OCI-M2 (cell line): ENCODE results near the gene IZUMO2.
"Not testable (repeated sequence)": the region's sequence is repeated elsewhere in the genome, so short reads cannot be mapped to it uniquely, and the experiment has no call there.

Source experiments
- DNase-seq: peaks from one replicate; lab custom pipeline; 2025; ENCODE audit not compliant: unreplicated experiment; lab: John Stamatoyannopoulos, UW

The IZUMO2 gene

DNA sequence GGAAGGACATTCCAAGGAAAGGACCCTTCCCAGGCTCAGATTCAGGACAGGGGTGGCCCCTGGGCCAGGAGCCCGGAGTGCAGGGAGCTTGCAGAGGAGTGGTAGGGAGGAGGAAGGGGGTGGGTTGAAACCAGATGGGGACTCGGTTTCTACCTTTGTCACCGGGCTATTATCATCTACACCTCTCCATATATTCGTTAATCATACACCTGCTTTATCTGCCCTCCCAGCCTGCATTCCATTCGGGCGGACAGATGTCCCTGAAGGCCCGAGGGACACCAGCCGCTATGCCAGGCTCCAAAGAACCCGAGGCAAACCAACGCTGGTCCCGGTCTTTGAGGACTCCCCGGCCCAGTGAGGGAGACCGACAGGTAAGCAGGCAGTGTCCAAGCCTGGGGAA is 24.9 kb upstream of the IZUMO2 start:
- no peak for DNase-seq

DNA sequence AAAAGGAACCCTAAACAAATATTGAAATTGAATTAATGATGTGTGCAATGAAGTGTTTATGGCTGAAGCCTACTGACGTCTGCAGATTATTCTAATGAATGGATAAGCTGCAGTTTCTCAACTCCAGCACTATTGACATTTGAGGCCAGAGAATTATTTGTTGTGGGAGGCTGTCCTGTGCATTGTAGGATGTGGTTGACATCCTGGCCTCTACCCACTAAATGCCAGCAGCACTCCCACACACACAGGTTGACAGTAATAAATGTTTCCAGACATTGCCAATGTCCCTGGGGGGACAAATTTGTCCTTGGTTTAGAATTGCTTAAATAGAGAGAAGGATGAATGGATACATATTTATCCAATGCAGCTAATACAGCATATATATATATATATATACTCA is 21.1 kb upstream of the IZUMO2 start:
- no peak for DNase-seq

DNA sequence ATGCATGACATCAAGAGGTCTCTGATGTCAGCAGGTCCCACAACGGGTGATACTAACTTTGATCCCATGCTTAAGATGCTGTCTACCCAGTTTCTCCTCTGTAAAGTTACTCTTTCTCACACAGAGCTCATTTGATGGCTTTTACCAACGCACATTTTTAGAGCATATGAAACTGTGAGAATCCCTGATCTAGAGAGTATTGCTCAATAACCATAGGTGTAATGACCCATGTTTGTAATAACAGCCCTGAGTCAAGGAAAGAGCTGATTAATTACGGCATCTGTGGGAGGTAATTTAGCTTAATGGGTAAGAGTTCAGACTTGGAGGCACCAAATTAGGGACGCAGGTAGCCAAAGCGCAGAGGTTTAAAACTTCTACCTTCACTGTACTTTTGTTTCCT is 18.0 kb upstream of the IZUMO2 start:
- no peak for DNase-seq

- DNase-seq: no peak
These were observed 15.9 kb upstream of the IZUMO2 start for GRCh38 chr19:50178859-50179537.

GRCh38 chr19:50178320-50178719 is 15.2 kb upstream of the IZUMO2 start:
- no peak for DNase-seq

GRCh38 chr19:50176775-50177174 is 13.7 kb upstream of the IZUMO2 start:
- DNase-seq: no peak

GRCh38 chr19:50175924-50176323 is 12.8 kb upstream of the IZUMO2 start:
- no peak for DNase-seq

DNA sequence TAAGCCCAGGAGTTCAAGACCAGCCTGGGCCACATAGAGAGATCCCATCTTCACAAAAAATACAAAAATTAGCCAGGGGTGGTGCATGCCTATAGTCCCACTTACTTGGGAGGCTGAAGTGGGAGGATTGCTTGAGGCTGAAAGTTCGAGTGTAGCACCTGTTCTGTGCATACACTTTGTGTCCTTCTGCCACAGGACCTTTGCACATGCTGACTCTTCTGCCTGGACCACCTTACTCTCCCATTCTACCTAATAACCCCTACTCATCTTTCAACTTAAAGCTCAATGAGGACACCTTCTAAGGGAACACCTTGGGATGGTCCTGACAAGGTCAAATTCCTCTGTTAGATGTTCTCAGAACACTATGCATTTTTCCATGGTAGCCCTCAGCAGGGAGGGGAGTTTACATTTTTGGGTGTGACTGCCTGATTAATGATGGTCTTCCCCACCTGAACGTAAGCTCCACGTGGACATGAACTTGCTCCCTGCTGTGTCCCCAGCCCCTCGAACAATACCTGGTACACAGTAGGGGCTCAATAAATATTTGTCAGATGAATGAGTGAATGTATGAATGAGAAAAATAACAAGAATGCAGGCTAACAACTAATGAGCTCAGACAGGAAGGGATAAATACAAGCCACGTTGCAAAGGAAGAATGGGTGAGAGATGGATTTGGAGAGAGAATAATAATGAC is 11.2 kb upstream of the IZUMO2 start:
- no peak for DNase-seq

DNA sequence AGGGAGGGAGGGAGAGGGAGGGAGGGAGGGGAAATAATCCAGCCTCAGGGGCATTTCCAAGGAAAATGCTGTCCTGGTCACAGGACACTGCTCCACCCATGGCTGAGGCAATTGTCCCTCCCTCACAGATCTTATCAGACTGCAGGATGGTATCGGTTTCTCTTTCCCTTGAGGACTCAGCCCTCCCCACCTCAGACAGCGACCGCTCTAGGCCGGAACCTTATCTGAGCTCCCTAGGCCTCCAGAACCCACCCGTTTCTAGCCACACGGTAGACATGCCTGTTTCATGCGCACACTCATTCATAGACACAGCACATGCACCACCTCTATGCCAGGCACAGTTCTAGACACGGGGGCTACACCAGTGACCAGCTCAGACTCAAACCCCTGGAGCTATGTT is 10.0 kb upstream of the IZUMO2 start:
- no peak for DNase-seq

DNA sequence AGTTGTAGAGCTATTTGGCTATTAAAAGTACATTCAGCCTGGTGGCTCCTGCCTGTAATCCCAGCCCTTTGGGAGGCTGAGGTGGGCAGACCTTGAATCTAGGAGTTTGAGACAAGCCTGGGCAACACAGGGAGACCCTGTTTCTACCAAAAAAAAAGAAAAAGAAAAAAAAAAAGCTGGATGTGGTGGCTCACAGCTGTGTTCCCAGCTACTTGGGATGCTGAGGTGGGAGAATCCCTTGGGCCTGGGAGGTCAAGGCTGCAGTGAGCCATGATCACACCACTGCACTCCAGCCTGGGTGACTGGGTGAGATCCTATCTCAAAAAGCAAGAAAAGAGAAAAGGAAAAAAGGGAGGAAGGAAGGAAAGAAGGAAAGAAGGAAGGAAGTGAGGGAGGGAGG is 9.6 kb upstream of the IZUMO2 start:
- no peak for DNase-seq

GRCh38 chr19:50171752-50172151 is 8.7 kb upstream of the IZUMO2 start:
- DNase-seq: no peak

GRCh38 chr19:50167314-50167721 is 4.2 kb upstream of the IZUMO2 start:
- no peak for DNase-seq

DNA sequence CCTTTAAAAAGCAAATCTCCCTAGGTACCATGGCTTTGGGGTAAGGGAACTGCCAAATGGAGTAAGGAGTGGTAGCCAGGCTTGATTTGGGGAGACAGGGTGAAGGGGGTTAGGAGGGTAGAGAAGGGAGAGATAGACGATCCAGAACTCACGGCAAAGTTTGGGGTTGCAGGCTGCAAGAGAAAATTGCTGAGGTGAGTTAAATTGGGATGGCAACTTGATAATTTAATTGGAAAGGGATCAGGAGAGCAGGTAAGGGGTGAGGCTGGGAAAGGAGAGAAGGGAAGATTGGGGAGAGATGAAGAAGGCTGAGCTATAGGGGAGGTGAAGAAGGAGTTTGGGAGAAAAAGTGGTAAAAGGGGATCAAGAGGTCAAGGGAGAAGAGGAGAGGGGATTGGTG is 4.0 kb downstream of the IZUMO2 start:
- no peak for DNase-seq

- no peak for DNase-seq
These were observed 4.5 kb downstream of the IZUMO2 start for GRCh38 chr19:50158577-50158976.

GRCh38 chr19:50155520-50156109 is 7.5 kb downstream of the IZUMO2 start:
- DNase-seq: no peak

DNA sequence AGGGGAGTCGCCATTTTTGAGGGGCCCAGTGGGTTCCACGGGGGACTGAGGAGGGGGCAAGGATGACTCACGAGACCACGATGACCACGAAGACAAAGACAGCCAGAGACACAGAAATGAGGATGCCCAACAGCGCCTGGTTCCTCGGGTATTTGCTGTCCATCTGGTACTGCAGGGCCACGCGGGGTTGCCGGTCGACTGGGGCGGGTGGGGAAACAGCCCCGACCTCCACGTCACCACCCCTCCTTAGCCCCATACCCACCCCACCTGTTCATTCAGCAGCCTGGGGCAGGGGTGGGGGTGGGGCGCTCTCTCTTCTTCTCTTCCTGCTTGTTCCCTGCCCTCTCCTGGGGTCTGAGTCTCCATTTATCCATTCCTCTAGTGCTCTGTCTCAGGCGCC is 8.6 kb downstream of the IZUMO2 start:
- DNase-seq: no peak

GRCh38 chr19:50152578-50152977 is 10.5 kb downstream of the IZUMO2 start:
- no peak for DNase-seq

GRCh38 chr19:50148528-50148927 is 14.6 kb downstream of the IZUMO2 start:
- no peak for DNase-seq

DNA sequence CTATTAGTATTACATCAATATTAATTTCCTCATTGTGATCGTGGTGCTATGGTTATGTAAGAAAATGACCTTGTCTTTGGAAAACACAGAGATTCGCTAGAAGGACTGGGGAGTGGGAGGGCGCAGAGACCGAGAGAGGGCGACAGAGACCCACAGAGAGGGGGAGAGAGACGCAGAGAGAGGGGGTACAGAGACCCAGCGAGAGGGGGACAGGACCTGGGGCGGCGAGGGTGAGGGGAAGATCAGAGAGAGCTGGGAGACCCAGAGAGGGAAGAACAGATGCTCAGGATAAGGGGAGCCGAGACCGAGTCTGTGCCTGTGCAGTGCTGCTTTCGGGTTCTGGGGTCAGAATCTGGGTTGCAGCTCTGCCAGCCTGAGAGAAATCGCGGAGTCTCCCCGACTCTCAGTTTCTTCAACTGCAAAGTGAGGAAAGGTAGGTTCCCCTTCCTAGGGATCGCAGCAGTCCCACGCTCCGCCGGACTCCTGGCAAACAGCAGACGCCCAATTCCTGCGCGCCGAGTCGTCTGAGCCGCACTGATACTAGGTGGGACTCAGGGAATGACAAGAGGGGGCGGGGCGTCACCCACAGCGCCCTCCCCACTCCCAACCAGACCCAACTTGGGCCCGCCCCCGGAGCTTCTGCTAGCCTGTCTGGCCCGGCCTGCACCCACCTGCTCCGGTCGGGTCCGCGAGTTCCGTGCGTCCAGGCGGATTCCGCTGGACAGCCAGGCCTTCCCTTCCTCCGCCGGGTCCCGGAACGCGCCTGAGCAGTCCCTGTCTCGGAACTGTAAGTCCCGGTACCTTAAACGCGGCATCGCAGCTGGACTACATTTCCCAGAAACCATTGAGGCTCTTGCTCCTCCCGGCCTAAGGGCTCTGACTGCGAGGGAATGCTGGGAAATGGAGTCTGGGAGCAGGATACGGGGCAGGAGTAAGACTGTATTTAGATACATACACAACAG is 15.3 kb downstream of the IZUMO2 start:
- peak; percentile 97 for DNase-seq

- DNase-seq: not testable (repeated sequence)
These were observed 21.2 kb downstream of the IZUMO2 start for GRCh38 chr19:50141921-50142320.

DNA sequence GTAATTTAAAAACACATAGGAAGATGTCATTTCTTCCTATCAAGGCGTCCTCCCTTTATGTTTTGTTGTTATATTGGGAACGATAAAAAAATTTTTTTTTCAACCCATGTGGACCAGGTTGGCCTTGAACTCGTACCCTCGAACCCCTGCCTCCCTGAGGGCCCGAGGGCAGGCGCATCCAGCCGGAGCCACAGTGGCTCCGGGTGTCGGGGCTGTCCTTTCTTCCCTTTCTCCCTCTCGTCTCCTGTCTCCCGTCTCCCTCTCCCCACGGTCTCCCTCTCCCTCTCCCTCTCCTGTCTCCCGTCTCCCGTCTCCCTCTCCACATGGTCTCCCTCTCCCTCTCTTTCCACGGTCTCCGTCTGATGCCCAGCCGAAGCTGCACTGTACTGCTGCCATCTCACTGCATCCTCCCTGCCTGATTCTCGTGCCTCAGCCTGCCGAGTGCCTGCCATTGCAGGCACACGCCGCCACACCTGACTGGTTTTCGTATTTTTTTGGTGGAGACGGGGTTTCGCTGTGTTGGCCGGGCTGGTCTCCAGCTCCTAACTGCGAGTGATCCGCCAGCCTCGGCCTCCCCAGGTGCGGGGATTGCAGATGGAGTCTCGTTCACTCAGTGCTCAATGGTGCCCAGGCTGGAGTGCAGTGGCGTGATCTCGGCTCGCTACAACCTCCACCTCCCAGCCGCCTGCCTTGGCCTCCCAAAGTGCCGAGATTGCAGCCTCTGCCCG is 22.8 kb downstream of the IZUMO2 start:
- DNase-seq: not testable (repeated sequence)
